ENCODE measurements around the gene TPBG. TPM values are rescaled to one million over a fixed set of nuclear protein-coding genes. Genes with fewer than 3 reads are reported as not detected.
A peak's percentile ranks its signal among the peaks of the same experiment; 100 is the strongest.

TPBG gene
- total and polyA plus RNA-seq, 2 of the 4 experiments (the other 2 are of a cell fraction), result 19.7 to 71.7 TPM

DNA sequence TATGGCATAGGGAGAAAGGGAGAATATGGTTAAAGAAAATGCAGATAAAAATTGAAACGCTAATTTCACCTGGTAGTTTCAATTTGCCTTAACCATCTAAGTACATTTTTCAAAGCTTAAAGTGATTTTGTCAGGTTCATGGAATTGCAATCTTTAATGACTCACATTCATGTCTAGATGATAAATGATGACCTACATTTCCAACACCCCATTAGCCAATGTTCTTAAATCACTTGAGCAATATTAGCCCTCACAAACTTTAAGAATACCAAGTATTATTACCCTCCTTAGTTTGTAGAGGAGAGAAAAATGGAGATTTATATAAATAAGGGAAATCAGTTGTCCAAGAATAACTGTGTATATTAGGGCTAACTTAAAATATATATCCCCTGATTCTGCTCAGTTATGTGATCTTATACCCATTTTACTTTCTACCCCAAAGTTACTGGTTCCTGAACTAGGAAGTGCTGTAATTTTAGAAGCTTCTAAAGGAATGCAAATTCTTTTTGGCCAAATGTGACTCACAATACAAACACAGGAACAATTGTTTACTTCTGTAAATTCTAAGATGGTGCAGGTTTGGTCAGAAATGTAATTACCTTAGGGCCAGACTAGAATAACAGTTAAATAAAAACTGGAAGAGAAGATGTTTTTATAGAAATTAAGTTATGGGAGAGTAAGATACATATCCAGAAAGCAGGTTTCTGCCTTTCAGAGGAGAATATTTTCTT lies 34.5 kb downstream of the TPBG start:
- no TSS peak for BruUV-seq (replicated peaks)
- in situ Hi-C loops (cut with MboI; ENCODE audit: low sequenced_read_pairs) (no loop called here), intact Hi-C loops (cut with micrococcal nuclease) (loop anchor here (1.0 kb wide), 1 partner anchor 35 kb away; the partner anchor contains the start of gene TPBG), dilution Hi-C loops (cut with HindIII; ENCODE audit: low sequenced_read_pairs, unreplicated experiment) (no loop called here)
- Histone ChIP-seq H3K27ac (ENCODE audit: insufficient read depth, low read length) (peak overlapping the region; percentile 35), H4K5ac (ENCODE audit: low read depth, low read length) (peak overlapping the region; percentile 62; the same call in 1 of the 2 replicates), H3K18ac (ENCODE audit: low read depth, low read length) (peak overlapping the region; percentile 62; the same call in 1 of the 2 replicates), H3K23ac (ENCODE audit: low read depth, low read length) (peak overlapping the region; percentile 75; the same call in 1 of the 2 replicates), H2BK5ac (ENCODE audit: low read depth, low read length, poor library complexity, severe bottlenecking) (peak overlapping the region; percentile 88), H3K4ac (ENCODE audit: low read depth, low read length) (peak overlapping the region; percentile 95), H3K27me3 (ENCODE audit: control insufficient read depth, insufficient read depth, low read length) (no peaks in the 10 kb centered on the region), H3K14ac (replicated peaks; ENCODE audit: low read depth, low read length) (peak overlapping the region; percentile 90), H4K8ac (ENCODE audit: low read depth in 2 of 2, low read length in 2 of 2) (peak overlapping the region; percentile 27 to 79; a peak in 2 of 4 replicates), H3K79me1 (ENCODE audit: low read depth in 1 of 2, low read length in 2 of 2) (no peaks in the 10 kb centered on the region), H2AK5ac (ENCODE audit: low read depth, low read length) (peak overlapping the region; percentile 49; the same call in 1 of the 2 replicates), H3K4me2 (ENCODE audit: low read depth, low read length) (peak overlapping the region; percentile 62), H3K4me1 (ENCODE audit: control insufficient read depth, insufficient read depth, low read length) (peaks cover 6% of the 10 kb centered on the region), H3K9me3 (ENCODE audit: control insufficient read depth, insufficient read depth, low read length) (no peaks in the 10 kb centered on the region), H2BK20ac (ENCODE audit: low read depth, low read length) (peak overlapping the region; percentile 94; the same call in 1 of the 2 replicates), H2BK120ac (ENCODE audit: low read depth, low read length) (peak overlapping the region; percentile 92), H2AFZ (replicated peaks; ENCODE audit: low read length, poor library complexity) (no peak overlapping the region), H3K36me3 (ENCODE audit: control insufficient read depth, insufficient read depth, low read length) (no peaks in the 10 kb centered on the region), H2AK9ac (replicated peaks; ENCODE audit: low read depth, low read length, poor library complexity) (no peak overlapping the region), H3K9ac (ENCODE audit: low read depth, low read length) (no peak overlapping the region), H3K56ac (ENCODE audit: extremely low read depth, insufficient read depth, low read length) (peak overlapping the region; percentile 46), H4K91ac (ENCODE audit: insufficient read depth, low read depth, low read length) (peak overlapping the region; percentile 76; the same call in 1 of the 2 replicates), H3K9me1 (ENCODE audit: insufficient read depth, low read length) (0 out of 2 replicates have a peak, but pooled peaks cover 3% of the 10 kb centered on the region), H4K20me1 (ENCODE audit: insufficient read depth, low read length) (no peaks in the 10 kb centered on the region; the same call in 1 of the 2 replicates), H3K4me3 (ENCODE audit: insufficient read depth, low read depth, low read length) (no peak overlapping the region), H2BK15ac (ENCODE audit: low read depth, low read length) (peak overlapping the region; percentile 99; the same call in 2 of the 3 replicates)
- peak; percentile 61 for DNase-seq
- peak; percentile 67 for ATAC-seq (ENCODE audit: low read depth)
- ChIA-PET CTCF (interaction anchor here (0.6 kb wide), 1 partner anchor 31 kb away, joined by 4 read pairs; no protein-coding TSS in a partner anchor), POLR2A (ENCODE audit: unreplicated experiment) (no interaction called here)
- no CpG with 5 or more reads among the region's 1 CpG for WGBS, 2 experiments (ENCODE audit: extremely low coverage in 2 of 2, insufficient read length in 1 of 2)
- TF ChIP-seq MXI1 (IDR thresholded peaks at IDR 0.05; ENCODE audit: borderline replicate concordance, low read depth, low read length) (no peak), SMC3 (IDR thresholded peaks at IDR 0.05; ENCODE audit: low read depth, low read length) (no peak), RFX5 (IDR thresholded peaks at IDR 0.05; ENCODE audit: low read depth, low read length) (no peak), CEBPB (IDR thresholded peaks at IDR 0.05; ENCODE audit: low read depth, low read length) (peak; percentile 32; the same call in 1 of the 2 replicates), NFE2L2 (IDR thresholded peaks at IDR 0.05; ENCODE audit: low read depth, low read length) (no peak), RAD21 (IDR thresholded peaks at IDR 0.05; ENCODE audit: low read length) (no peak), BHLHE40 (IDR thresholded peaks at IDR 0.05; ENCODE audit: low read depth, low read length) (no peak)
- TF ChIP-seq, protein P1, sequence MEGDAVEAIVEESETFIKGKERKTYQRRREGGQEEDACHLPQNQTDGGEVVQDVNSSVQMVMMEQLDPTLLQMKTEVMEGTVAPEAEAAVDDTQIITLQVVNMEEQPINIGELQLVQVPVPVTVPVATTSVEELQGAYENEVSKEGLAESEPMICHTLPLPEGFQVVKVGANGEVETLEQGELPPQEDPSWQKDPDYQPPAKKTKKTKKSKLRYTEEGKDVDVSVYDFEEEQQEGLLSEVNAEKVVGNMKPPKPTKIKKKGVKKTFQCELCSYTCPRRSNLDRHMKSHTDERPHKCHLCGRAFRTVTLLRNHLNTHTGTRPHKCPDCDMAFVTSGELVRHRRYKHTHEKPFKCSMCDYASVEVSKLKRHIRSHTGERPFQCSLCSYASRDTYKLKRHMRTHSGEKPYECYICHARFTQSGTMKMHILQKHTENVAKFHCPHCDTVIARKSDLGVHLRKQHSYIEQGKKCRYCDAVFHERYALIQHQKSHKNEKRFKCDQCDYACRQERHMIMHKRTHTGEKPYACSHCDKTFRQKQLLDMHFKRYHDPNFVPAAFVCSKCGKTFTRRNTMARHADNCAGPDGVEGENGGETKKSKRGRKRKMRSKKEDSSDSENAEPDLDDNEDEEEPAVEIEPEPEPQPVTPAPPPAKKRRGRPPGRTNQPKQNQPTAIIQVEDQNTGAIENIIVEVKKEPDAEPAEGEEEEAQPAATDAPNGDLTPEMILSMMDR (conservative IDR thresholded peaks at IDR 0.05; ENCODE audit: low read depth, low read length), result no peak
